VCaP (cell line): ENCODE data around the gene NCK1.

ENCODE experiments used
- H3K27ac ChIP-seq: fragments of 450-650 bp; 2 replicates; pipeline ENCODE4 v1.5.1; 2017
- CTCF ChIP-seq: fragments of 450-650 bp; conservative IDR thresholded peaks from 2 replicates; pipeline ENCODE4 v1.5.1; 2017; ENCODE audit warnings: mild to moderate bottlenecking, moderate library complexity

NCK1 gene

GRCh38 chr3:136861890-136862616, at the start of gene NCK1:
Gene NCK1 (plus strand): TSS chr3:136862208. CDS start chr3:136928002, 65,794 bp downstream.
- peak; percentile 17; the same call in 1 of the 2 replicates for TF ChIP-seq CTCF
- H3K27ac ChIP-seq, result peak within 1 kb of the TSS; percentile 89

- TF ChIP-seq CTCF, result no peak
- no peak overlapping the region for H3K27ac ChIP-seq
Measured at GRCh38 chr3:136817448-136817847, 44.6 kb upstream of the NCK1 start.

DNA sequence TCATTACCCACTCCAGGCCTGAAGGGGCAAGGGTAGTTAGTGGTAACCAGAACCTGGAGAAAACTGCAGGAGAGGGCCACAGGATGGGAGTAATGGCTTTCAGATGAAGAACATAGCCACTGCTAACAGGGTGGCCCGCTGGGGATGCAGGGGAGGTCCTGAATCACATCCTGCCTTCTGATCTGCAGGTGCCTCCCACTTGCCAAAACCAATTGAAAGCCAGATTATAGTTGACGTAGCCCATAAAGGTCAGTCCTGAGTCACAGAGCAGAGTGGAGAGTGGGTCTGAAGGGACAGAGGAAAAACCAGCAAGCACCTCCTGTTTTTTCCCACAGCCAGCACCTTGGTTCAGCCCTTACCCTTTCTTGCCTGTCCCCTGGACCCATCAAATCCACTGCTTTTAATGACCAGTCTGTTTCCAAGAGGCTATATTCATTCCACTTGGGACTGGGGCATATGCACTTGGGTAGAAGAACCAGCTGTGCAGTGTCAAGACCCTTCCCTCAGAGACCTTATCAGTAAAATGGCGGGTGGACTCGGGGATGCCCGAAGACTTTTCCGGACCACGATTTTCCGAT, 43.7 kb upstream of the NCK1 start:
- H3K27ac ChIP-seq, result peak overlapping the region; percentile 59; the same call in 1 of the 2 replicates
- TF ChIP-seq CTCF, result no peak

- H3K27ac ChIP-seq, result peak within 1 kb of the TSS; percentile 59; the same call in 1 of the 2 replicates
- no peak for TF ChIP-seq CTCF
Measured at GRCh38 chr3:136818769-136819391, 43.1 kb upstream of the NCK1 start, which contains the start of gene SLC35G2. Gene SLC35G2 (plus strand): TSS chr3:136819126. CDS start chr3:136854461, 35,335 bp downstream.

- TF ChIP-seq CTCF, result no peak
- H3K27ac ChIP-seq, result peak overlapping the region; percentile 59; the same call in 1 of the 2 replicates
Measured at GRCh38 chr3:136819392-136819730, 42.6 kb upstream of the NCK1 start.

DNA sequence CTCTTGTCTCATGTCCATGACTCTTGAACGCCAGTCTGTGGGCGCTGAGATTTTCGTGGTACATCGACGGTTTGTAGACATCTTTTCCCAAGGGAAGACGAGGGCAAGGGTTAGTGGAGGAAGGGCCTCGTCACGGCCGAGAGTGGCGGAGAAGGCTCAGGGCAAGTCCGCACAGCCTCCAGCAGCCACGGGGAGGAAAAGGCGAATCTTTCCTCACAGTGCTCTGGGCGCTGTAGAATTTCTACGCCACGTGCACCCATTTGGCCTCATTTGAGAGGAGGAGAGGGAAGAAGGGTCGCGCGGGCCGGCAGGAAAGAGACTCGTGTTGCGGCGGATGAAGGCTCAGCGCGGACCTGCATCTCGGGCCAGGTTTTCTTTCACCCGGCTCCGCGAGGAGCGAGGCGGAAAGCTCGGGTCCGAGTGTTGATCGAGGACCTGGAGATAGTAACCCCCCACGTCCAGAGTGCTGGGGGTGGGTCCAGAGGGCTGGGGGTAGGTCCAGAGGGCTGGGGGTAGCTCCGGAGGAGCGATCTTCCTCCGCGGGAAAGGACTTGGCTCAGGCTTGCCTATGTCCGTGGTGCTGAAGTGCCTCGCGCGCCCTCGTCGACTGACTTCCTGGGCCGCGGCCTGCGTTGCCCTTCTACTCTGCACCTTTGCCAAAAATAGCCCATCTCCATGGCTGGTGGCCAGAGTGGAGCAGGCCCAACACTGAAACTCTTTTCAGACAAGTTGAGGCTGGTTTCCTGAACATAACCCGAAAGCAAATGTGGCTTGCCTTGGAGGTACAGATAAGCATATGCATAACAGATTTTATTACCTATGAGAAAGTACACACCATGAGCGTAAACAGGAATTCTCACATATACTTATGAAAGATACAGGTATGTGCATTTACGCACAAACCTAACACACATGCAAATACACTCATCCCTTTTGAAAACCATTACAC, 42.0 kb upstream of the NCK1 start:
- no peak for TF ChIP-seq CTCF
- H3K27ac ChIP-seq, result peak overlapping the region; percentile 59; the same call in 1 of the 2 replicates
